Nephron (organoid): ENCODE data around the gene ARID3C.
A peak's percentile ranks its signal among the peaks of the same experiment; 100 is the strongest.
"Not testable (repeated sequence)": the region's sequence is repeated elsewhere in the genome, so short reads cannot be mapped to it uniquely, and the experiment has no call there.

Source experiments
- H3K27ac Mint-ChIP-seq, 3 experiments: 2 replicates each; pipeline ENCODE4 v1.8.0; 2020; ENCODE audit warnings: mixed read lengths in 3 of 3, mild to moderate bottlenecking in 2 of 3, moderate library complexity in 1 of 3
- H3K27me3 Mint-ChIP-seq: 2 replicates; pipeline ENCODE4 v1.8.0; 2021; ENCODE audit warnings: low read depth, mild to moderate bottlenecking, moderate library complexity, mixed read lengths
- H3K36me3 Mint-ChIP-seq: 2 replicates; pipeline ENCODE4 v1.8.0; 2020; ENCODE audit warnings: low read depth, mixed read lengths
- H3K4me1 Mint-ChIP-seq: 2 replicates; pipeline ENCODE4 v1.8.0; 2020; ENCODE audit warnings: mixed read lengths
- H3K4me3 Mint-ChIP-seq, 3 experiments: 2 replicates each; pipeline ENCODE4 v1.8.0; 2020; ENCODE audit warnings: mild to moderate bottlenecking in 3 of 3, mixed read lengths in 3 of 3, moderate library complexity in 2 of 3
- H3K9me3 Mint-ChIP-seq: 2 replicates; pipeline ENCODE4 v1.8.0; 2020; ENCODE audit warnings: mixed read lengths
- CTCF ChIP-seq, 3 experiments: fragments of 200-600 bp; sonication (generic); IDR thresholded peaks; one replicate each; pipeline ENCODE4 v1.5.0; 2021; ENCODE audit warnings: antibody characterized with exemption in 3 of 3; ENCODE audit not compliant: unreplicated experiment in 3 of 3

The ARID3C gene

GRCh38 chr9:34644766-34645314 is 16.0 kb upstream of the ARID3C start:
- TF ChIP-seq CTCF (IDR thresholded peaks at IDR 0.05; ENCODE audit: unreplicated experiment in 3 of 3) = no peak
- H3K27me3 Mint-ChIP-seq = no peaks in the 10 kb centered on the region
- H3K4me3 Mint-ChIP-seq = peak overlapping the region; percentile 31 to 55 (median 54)
- peaks cover 25% of the 10 kb centered on the region for H3K36me3 Mint-ChIP-seq
- H3K9me3 Mint-ChIP-seq = no peaks in the 10 kb centered on the region
- H3K4me1 Mint-ChIP-seq = peaks cover 29% of the 10 kb centered on the region
- H3K27ac Mint-ChIP-seq = peak overlapping the region in 2 of 3 experiments; percentile 34 to 92

- H3K27me3 Mint-ChIP-seq = no peaks in the 10 kb centered on the region
- peaks cover 4% of the 10 kb centered on the region for H3K36me3 Mint-ChIP-seq
- peaks cover 28% of the 10 kb centered on the region for H3K4me1 Mint-ChIP-seq
- H3K9me3 Mint-ChIP-seq = no peaks in the 10 kb centered on the region
- no peak for TF ChIP-seq CTCF (IDR thresholded peaks at IDR 0.05; ENCODE audit: unreplicated experiment in 3 of 3)
- peak overlapping the region in 2 of 3 experiments; percentile 56 to 58 for H3K27ac Mint-ChIP-seq
- peak overlapping the region in 2 of 3 experiments; percentile 30 to 32 for H3K4me3 Mint-ChIP-seq
Observed at GRCh38 chr9:34642679-34643078, 13.8 kb upstream of the ARID3C start.

GRCh38 chr9:34639322-34639721 is 10.5 kb upstream of the ARID3C start:
- H3K27ac Mint-ChIP-seq, H3K27me3 Mint-ChIP-seq, H3K36me3 Mint-ChIP-seq, H3K4me3 Mint-ChIP-seq, H3K9me3 Mint-ChIP-seq: not testable (repeated sequence)
- H3K4me1 Mint-ChIP-seq = peaks cover 24% of the 10 kb centered on the region

GRCh38 chr9:34638138-34638445 is 9.2 kb upstream of the ARID3C start:
- peaks cover 31% of the 10 kb centered on the region for H3K4me1 Mint-ChIP-seq
- no peaks in the 10 kb centered on the region for H3K9me3 Mint-ChIP-seq
- peaks cover 6% of the 10 kb centered on the region for H3K36me3 Mint-ChIP-seq
- H3K27ac Mint-ChIP-seq = peak overlapping the region; percentile 77 to 95 (median 94)
- H3K4me3 Mint-ChIP-seq = peak overlapping the region; percentile 87 to 94 (median 91)
- H3K27me3 Mint-ChIP-seq = peaks cover 7% of the 10 kb centered on the region
- no peak for TF ChIP-seq CTCF (IDR thresholded peaks at IDR 0.05; ENCODE audit: unreplicated experiment in 3 of 3)

- H3K4me1 Mint-ChIP-seq = peaks cover 31% of the 10 kb centered on the region
- H3K9me3 Mint-ChIP-seq = no peaks in the 10 kb centered on the region
- H3K4me3 Mint-ChIP-seq = peak within 1 kb of the TSS; percentile 87 to 94 (median 91)
- peaks cover 6% of the 10 kb centered on the region for H3K36me3 Mint-ChIP-seq
- no peak for TF ChIP-seq CTCF (IDR thresholded peaks at IDR 0.05; ENCODE audit: unreplicated experiment in 3 of 3)
- H3K27ac Mint-ChIP-seq = peak within 1 kb of the TSS; percentile 77 to 95 (median 94)
- H3K27me3 Mint-ChIP-seq = peaks cover 7% of the 10 kb centered on the region
Observed at GRCh38 chr9:34637356-34638137, 8.7 kb upstream of the ARID3C start, which contains the start of gene SIGMAR1. Gene SIGMAR1, minus strand, starts transcription at chr9:34637787. Its CDS starts 90 bp downstream, at chr9:34637697.

- no peak for TF ChIP-seq CTCF (IDR thresholded peaks at IDR 0.05; ENCODE audit: unreplicated experiment in 3 of 3)
- Mint-ChIP-seq H3K4me1 (peaks cover 31% of the 10 kb centered on the region), H3K27ac (peak overlapping the region; percentile 55 to 77 (median 58)), H3K4me3 (peak overlapping the region; percentile 87 to 94 (median 91)), H3K36me3 (peaks cover 6% of the 10 kb centered on the region), H3K9me3 (no peaks in the 10 kb centered on the region), H3K27me3 (peaks cover 13% of the 10 kb centered on the region)
Observed at GRCh38 chr9:34636791-34637355, 8.0 kb upstream of the ARID3C start.
